ENCODE results near the gene WDR72.

DNA sequence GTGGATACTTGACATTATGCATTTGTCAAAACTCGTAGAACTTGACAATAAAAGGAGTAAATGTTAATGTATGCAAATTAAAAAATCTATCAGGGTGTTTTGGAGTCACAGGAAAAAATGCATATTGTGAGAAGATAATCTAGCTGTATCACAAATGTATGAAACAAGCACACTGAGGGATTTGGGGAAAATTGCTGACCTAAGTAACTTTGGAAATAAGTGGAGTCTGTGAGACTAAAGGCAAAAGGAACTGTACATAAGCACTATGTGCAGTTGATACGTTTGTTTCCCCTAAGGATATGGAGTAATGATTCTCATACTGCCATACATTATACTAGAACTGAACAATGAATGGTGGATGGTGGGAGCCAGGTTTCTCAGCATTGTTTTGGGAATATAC, 43.2 kb upstream of the WDR72 start:
- TF ChIP-seq POLR2A (IDR thresholded peaks at IDR 0.05; ENCODE audit: low read depth, low read length) (no peak), TAF1 (IDR thresholded peaks at IDR 0.05; ENCODE audit: borderline replicate concordance, low read depth, low read length) (no peak)
